Renal cortex interstitium (tissue), 11 donors: ENCODE results near the gene AHRR. TPM values are rescaled to one million over a fixed set of nuclear protein-coding genes. Genes with fewer than 3 reads are reported as not detected.

Experiments used
- DNase-seq, 11 donors: peaks; one replicate each; pipeline ENCODE4 v3.0.0-alpha.2; 2013; ENCODE audit warnings: low read depth in 9 of 11, low spot score in 4 of 11; ENCODE audit errors: extremely low read depth in 1 of 11
- polyA plus RNA-seq, 3 donors: library from polyadenylated mRNA; unstranded; fragments of 120-200 nt; gene quantifications; one replicate each; pipeline ENCODE4 v1.2.1, GENCODE V29; 2013; ENCODE audit not compliant: insufficient read length in 3 of 3

The AHRR gene
- polyA plus RNA-seq, 3 donors = 2.4 to 3.2 (median 3.1) TPM

- no peak for DNase-seq
Measured at GRCh38 chr5:335740-336038, 14.2 kb downstream of the AHRR start.

GRCh38 chr5:337563-338130 lies 16.1 kb downstream of the AHRR start:
- no peak for DNase-seq

- DNase-seq = no peak
Measured at GRCh38 chr5:342501-343460, 21.3 kb downstream of the AHRR start.

GRCh38 chr5:343461-344401 lies 22.2 kb downstream of the AHRR start:
- DNase-seq = peak in 7 of 11 donors; percentile 38 to 62 (median 57)

GRCh38 chr5:344668-345067 lies 23.2 kb downstream of the AHRR start:
- DNase-seq = no peak

- no peak for DNase-seq
Measured at GRCh38 chr5:345404-346195, 24.1 kb downstream of the AHRR start.

GRCh38 chr5:346229-346935 lies 24.9 kb downstream of the AHRR start:
- no peak for DNase-seq

GRCh38 chr5:347712-348284 lies 26.3 kb downstream of the AHRR start:
- no peak for DNase-seq

- DNase-seq = no peak
Measured at GRCh38 chr5:348726-349125, 27.2 kb downstream of the AHRR start.

GRCh38 chr5:350355-350754 lies 28.8 kb downstream of the AHRR start:
- no peak for DNase-seq

GRCh38 chr5:351084-351920 lies 29.8 kb downstream of the AHRR start:
- DNase-seq = peak in 1 of 11 donors; percentile 32

GRCh38 chr5:351921-352245 lies 30.4 kb downstream of the AHRR start:
- no peak for DNase-seq

- no peak for DNase-seq
Measured at GRCh38 chr5:352639-353611, 31.4 kb downstream of the AHRR start.

GRCh38 chr5:353612-354580 lies 32.4 kb downstream of the AHRR start:
- DNase-seq = no peak
